Stimulated activated CD4-positive, alpha-beta T cell treated with anti-CD3 and anti-CD28 coated beads, Interleukin-15, amount 100 ng/mL, for 24 hours (primary cell): ENCODE results near the gene LDLRAD4.

ENCODE experiments used
- DNase-seq: peaks from one replicate; pipeline ENCODE4 v3.0.0-alpha.2; 2020

LDLRAD4 gene

DNA sequence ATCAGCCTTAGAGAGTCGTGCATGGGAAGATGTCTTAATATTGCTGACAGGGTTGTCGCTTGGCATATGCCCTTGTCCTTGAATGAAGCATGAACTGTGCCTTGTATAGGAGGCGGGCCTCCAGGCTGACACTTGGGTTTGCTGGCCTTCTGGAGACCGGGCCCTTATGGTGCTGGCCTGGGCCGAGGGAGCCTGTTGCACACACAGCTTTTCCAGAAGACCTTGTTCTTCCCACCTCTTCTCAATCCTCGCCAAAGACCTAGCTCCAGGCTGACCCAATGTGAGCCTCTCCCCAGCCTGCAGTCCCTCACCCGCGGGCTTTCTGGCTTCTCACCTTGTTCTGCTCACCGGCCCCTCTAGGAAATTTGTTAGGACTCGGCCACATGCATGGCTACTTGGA, 308.7 kb downstream of the LDLRAD4 start:
- DNase-seq, result no peak

DNA sequence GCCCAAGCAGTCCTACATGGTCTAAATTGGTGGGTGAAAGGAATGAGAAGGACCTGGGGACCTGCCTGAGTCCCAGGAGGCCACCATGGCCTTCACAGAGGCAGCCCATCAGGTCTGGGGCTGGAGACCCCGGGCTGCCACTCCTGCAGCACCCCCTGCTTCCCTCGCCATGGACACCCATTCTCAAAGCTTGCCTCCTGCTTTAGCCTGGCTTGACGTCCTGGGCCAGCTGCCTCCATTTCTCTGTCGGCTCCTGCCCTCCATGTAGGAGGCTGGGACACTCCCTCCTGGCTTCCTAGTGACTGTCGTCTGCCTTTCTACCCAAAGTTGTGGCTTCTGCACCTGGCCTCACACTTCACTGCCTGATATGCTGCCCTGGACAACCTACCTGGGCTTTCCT, 309.2 kb downstream of the LDLRAD4 start:
- no peak for DNase-seq

DNA sequence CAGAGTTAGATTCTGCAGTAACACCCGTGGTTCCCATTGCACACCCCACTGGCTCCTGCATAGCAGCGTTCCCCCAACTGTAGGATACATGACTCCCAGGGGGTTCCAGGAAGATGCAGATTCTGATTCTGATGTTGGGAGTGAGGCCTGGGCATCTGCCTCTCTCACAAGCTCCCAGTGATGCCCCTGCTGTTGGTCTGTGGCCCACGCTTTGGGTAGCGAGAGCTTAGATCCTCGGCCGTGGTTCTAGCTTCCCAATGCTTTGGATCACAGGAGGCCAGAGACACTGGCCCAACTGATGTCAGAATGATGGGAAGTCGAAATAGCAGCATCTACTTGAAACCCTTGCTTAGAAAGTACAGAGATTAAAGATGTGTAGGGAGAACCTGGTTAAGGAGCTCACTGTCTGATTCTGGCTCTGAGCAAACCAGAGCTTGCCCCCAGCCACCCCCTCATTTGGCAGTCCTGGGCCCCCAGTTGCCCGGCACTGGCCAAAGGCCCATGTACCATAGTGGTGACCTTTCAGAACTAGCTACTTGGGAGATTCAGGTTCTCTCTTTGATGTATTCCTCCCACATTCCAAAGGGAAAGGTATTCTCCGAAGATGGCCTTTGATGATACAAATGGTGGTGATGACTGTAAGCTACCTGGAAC, 310.3 kb downstream of the LDLRAD4 start:
- no peak for DNase-seq

DNA sequence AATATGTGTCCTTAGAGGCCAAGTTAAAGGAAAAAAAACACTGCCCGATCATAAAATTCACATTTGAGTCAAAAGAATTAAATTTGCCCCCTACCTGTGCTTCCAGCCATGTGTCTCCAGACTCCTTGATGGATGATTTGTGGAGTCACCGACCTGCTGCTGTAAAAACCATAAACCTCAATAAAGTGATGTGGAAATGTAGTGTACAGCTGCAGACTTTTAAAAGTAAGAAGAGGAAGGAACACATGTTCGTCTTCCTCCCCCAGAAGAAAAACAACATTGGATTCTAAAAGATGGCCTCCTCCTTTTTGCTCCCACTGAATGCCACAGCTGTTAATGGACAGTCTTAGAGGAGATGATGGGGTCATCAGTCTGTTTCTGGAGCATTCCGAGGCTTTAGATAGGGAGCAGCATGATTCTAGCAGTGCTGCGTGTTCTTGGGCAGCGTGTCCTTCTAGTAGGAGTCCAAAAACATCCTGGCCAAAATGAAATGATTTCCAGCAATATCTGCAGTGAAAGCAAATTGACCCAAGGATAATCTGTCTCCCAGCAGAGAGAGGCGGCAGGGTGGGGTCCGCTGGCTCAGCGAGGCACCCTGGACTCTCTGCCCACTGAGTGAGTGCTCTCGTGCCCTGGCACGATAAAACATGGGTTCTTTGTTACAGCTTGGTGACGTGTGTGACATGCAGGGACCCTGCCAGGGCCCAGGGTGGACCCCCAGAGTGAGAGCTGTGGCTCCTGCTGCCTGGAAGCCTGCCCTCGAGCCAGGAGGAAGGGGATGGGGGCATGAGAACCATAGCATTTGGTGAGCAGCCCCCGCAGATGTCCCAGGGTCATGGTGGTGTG, 311.7 kb downstream of the LDLRAD4 start:
- DNase-seq, result no peak

DNA sequence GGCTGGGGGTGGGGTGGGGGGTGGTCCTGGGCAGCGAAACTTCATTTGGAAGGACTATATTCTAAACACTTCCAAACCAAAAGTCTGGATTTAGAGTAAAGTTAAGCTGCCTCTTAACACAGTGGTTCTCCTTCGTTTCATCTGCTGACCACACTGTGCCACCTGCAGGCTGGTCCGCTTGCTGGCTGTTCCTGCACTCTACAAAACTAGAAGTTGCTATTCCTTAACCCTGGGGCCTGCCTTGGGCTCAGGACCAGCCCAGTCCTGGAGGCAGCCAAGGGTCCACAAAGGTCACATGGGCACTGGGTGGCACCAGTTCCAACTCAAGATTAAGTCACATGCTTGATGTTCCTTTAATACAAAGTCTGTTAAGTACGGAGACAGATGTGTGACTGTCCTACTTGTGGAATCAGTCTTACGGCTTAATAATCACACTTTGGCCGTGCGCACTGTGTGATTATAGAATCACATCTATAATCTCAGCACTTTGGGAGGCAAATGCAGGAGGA, 312.4 kb downstream of the LDLRAD4 start:
- DNase-seq, result no peak

DNA sequence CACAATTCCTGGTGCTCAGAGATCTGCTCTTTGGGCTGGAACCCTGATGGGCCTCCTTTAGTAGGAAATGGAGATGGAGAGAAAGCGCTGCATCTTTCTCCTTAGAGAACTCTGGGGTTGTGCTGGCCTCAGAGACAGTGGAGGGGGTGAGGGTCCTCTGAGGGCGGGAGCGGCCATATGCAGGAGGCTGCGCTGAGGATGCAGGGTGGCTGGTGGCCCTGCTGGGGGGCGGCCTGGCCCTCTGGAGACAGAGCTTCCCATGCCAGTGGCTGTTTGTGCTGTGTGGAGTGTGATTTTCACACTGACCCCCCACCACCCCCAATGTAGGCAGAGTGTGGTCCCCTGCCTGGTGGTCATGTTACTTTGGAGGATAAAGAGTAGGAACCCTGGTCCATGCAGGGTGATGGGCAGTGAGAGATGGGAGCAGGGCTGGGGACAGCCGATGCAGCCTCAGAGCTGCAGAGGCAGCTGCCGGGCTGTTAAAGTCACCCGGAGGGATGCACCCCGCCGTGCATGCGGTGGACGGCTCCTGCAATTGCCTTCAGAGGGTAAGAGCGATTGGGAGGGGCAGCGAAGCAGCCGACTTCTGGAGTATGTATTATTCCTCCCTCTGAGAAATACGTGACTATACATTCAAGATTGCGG, 313.2 kb downstream of the LDLRAD4 start:
- no peak for DNase-seq

DNA sequence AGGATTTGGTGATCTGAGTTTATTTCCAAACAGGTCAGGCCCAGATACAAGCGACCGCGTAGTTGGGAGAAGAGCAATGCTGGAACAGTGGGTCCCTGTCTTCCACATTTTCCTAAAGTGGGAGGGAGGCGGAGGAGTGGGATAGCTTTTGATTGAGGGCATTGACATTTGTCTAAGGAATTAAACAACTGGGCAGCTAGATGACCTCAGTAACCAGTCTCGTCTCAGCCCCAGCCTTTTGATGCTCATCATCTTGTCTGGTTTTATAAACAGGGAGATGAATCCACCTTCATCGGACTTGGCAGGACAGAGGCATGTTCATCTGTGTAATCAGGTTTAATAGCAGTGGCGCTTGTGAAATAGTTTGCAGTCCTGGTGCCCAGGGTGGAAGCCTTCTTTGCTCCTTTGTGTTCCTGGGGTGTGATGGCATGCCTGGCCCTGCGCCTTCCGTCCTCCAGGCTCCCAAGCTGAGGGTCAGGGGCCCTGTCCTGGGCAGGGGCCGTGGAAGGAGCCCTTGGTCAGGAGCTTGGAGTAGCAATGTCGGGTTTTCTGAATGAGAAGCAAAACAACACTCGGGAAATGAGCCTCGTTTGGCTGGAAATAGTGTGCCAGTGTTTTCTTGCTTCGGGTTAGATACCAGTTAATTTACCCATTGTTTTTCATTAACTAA, 314.0 kb downstream of the LDLRAD4 start:
- no peak for DNase-seq

DNA sequence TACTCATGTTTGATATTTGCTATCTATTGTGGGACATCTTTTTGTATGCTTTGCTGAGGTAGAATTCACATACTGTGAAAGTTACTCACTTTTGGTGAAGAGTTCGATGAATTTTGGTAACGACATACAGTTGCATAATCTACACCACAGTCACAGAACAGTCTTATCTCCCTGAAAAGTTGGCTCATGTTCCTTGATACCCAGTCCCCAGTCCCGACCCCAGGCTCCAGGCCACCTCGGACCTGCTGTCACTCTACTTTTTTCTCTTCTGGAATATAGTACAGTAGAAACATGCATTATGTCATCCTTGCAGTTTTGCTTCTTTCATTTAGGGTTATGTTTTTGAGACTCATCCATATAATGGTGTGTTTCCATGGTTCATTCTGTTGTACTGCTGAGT, 316.1 kb downstream of the LDLRAD4 start:
- no peak for DNase-seq

DNA sequence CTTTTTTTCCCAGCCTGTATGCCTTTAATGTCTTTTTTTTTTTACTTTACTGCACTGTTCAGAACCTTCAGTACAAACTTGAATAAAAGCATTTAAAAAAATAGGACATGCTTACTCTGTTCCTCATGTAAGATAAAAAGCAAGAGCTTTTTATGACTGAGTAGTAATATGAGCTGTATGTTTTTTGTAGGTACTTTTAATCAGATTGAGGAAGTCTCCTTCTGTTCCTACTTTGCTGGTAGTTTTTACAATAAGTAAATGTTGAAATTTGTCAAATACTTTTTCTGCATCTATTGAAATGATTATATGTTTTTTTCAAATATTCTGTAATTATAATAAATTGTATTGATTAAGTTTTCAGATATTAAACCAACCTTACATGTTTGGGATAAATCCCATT, 318.0 kb downstream of the LDLRAD4 start:
- no peak for DNase-seq

DNA sequence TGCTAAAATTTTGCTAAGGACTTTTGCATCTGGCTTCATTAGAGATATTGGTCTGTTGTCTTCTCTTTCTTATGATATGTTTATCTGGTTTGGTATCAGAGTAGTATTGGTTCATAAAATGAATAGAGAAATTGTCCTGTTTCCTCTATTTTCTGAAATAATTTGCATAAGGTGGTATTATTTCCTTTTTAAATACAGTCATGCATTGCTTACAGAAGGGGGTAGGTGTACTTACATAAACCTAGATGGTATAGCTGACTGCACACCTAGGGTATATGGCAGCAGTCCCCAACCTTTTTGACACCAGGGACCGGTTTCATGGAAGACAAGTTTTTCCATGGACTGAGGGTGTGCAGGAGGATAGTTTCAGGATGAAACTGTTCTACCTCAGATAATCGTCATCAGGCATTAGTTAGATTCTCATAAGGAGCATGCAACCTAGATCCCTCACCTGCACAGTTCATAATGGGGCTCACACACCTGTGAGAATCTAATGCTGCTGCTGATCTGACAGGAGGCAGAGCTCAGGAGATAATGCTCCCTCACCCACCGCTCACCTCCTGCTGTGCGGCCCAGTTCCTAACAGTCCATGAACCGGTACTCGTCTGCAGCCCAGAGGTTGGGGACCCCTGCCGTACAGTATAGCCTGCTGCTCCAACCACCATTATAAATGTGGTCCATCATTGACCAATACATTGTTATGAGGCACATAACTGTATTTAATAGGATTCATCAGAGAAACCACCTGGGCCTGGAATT, 318.6 kb downstream of the LDLRAD4 start:
- no peak for DNase-seq

DNA sequence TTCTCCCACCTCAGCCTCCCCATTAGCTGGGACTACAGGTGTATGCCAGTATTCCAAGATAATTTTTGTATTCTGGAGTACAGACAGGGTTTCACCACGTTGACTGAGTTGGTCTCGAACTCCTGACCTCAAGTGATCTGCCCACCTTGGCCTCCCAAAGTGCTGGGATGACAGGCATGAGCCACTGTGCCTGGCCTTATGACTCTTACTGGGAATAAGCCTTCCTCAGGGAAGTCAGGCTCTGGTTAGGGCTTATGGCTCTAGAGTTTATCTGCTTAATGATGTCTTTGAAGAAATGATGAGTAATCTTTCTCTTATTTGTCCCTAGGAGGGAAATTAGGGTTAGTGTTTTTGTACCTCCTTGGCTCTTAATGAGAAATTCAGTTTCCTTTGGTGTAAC, 320.1 kb downstream of the LDLRAD4 start:
- DNase-seq, result no peak

DNA sequence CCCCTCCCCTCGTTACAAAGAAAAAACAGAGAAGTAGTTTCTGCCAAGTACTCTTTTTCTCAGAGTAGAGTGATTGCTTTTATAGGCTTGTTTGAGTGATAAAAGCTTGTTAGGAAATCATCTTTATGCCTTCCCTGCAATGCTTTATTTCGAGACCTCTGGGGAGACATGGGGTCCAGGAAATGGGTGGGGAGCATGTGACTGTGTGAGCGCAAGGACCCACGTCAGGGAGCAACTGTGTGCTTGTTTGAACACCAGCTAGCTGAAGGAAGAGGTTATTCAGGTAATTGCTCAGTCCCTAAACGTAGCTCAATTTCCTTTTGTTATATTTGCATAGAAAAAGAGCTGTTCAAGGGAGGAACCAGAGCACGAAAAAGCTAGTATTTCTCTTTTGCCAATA, 320.5 kb downstream of the LDLRAD4 start:
- DNase-seq, result peak; percentile 21

DNA sequence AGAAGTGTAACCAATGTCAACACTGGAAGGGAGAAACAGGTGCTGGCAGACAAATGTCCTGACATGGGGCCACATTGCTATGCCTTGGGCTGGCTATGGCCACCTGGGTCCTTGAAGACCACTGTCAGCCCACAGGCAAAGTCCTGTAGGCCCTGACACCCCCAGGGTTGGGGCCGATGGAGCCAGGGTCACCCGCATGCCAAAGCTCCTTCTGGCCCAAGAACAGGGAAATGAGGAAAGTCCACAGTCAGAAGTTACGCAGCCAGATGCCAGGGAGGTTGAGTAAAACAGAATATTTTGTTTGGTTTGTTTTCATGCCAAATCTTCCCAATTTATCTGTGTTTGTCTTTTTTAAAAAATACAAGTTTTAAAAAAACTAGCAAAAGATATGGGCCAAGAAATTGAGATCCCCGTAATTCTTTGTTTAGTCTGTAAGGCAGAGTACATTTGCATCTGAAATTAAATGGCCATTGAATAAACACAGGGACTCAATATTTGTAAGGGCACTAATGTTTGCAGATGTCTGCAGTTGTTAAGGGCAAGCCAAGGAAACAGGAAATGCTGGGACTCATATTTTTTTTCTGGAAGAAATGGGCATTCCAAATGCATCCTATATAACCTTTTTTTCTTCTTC, 321.4 kb downstream of the LDLRAD4 start:
- no peak for DNase-seq

DNA sequence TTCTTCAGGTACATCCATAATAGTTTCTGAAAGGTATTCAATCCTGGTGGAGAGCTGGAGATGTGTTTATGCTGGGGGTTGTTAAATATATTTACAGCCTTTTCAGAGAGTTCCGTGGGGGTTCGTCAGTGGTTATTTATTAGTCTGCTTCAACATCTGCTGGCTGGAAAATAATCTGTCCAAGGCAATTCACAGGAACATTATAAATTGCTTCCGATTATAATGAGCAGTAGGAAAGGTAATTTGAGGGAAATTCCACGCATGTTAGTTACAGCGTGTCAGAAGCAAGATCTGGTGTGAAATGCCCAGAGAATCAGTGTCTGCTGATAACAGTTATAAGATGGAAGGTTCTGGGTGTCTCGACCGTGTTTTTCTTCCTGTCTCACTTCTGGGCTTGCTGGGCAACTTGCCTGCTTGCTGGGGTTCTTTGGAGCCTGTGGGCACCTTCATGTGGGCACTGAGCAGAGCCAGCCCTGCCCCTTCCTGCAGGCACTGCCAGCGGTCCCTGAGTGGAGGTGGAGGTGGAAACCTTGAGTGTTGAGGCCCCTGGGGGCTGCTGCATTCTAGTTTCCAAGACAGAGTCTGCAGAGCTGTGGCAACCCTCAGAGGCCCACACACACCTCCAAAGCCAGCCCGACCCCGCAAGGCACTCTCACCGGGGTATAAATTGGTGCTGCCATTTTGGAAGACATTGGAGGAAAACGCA, 322.1 kb downstream of the LDLRAD4 start:
- DNase-seq, result peak; percentile 49

DNA sequence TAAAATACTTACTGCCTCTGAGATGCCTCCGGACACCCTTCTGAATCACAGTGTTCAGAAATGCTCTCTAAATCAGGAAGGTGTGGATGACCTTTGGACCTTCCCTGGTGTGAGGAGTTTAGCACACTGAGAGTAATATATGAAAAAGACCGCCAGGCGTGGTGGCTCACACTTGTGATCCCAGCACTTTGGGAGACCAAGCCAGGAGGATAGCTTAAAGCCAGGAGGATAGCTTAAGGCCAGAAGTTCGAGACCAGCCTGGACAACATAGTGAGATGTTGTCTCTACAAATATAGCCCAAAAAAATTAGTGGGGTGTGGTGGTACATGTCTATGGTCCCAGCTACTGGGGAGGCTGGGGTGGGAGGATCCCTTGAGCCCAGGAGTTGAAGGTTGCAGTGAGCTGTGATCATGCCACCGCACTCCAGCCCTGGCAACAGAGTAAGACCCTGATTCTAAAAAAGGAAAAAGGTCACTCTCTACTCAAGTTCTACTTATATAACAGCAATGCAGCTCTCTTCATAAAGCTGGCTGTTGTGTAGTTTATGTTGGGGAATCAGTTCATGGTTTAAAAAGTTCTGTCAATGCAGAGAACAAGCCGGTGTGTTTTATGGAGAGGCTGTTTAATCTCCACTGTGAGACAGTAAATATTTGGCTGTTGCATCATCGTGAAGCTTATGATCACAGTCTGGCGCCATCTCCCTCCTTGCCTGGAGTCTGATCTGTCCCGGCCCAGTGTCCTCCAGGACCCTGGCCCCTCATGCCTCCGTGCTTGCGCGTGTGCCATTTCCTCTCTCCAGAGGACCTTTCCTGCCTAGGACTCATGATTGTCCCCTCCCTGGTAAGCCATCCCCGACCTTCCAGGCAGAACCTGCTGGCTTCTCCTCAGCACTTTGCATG, 323.3 kb downstream of the LDLRAD4 start:
- DNase-seq, result no peak

DNA sequence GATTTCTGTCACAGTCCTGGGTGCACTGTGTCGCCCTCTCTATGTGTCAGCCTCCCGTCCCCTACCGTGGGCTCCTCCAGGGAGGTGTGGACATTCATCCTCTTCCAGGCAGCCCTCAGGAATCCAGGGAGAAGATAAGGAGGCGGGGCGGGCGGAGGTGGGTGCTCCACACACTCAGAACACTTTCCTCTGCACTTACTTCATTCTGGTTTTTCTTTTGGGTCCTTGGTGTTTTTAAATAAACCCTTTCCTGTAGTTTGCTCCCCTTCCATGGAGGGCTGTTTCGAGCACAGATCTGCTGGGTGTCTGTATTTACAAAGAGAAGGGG, 323.9 kb downstream of the LDLRAD4 start:
- no peak for DNase-seq

DNA sequence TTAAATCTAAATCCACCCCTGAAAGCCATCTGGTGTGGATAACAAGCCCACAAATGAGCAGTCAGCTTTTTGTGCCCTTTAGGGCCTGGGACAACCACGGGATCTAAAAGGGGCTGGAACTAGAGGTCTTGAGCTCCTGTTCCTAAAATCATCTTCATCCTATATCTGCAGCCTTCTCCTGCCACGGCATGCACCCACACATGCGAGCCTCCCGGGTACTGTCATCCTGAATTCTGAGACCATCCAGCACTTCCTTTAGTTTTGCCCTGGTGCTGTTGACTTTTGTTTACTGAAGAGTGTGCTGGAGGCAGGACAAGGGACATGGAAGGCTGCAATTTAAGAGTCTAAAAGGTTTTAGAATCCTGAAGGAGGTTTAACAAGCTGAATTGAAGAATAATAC, 324.6 kb downstream of the LDLRAD4 start:
- DNase-seq, result no peak

DNA sequence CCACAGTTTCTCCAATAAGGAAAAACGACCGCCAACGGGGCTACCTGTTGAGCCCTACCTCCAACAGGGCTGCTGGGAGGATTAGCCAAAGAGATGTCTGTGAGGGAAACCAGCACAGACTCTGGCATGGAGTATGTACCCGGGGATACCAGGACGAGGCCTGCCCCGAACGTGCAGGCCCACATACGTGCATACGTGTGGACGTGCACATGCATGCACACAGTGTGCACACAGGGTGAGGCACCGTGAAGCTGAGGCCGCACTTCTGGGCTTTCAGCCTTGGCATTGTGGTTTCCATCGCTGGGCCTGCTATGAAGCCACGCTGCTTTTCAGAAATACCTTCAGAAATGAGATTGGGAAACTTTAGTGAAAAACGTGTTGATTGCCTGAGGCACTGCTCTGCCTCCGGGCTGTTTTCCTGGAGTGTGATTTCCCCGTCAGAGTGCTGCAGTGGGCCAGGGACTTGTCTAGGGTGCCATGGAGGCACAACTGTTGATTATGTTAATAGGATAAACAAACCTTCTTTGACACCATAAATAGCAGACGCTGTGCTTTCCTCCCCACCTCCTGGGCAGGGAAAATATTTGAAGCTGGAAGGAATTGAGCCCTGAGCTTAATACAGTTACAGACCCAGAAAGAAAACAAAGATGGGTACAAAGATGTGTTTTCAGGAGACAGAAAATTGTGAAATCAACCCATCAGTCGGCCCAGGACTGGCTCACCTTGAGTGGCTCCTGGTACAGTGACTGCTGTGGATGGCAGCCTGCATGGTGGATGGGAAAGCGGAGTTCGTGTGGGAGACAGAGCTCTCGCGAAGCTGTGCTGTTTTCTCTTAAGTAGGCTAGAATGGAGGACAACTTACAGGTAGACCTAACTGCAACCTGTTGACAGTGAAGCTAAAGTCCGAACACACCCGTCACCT, 325.5 kb downstream of the LDLRAD4 start:
- DNase-seq, result no peak

DNA sequence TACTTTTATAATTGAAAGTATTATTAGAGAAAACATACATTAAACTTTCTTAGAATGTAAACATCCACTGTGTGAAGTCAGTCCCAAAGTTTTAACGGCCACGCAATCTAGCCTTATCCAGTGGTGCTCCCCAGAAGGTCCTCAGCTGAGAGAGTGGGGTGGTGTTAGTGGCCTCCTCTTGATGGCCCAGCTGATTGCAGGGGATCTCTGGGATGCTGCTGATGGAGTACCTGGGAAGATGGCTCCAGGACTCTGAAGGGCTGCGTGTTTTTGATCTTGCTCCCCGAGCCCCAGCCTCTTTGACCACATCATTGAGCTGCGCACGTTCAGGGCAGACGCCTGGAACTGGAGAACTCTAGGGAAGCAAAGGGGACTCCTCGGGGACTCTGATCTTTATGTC, 326.4 kb downstream of the LDLRAD4 start:
- no peak for DNase-seq
